T-helper 22 cell (primary cell): ENCODE measurements around the gene GBX1.

ENCODE experiments used
- DNase-seq: peaks from one replicate; pipeline ENCODE4 v3.0.0-alpha.2; 2020; ENCODE audit warnings: low read depth

GBX1 gene

GRCh38 chr7:151128144-151128543, 39.4 kb downstream of the GBX1 start:
- DNase-seq = no peak

DNA sequence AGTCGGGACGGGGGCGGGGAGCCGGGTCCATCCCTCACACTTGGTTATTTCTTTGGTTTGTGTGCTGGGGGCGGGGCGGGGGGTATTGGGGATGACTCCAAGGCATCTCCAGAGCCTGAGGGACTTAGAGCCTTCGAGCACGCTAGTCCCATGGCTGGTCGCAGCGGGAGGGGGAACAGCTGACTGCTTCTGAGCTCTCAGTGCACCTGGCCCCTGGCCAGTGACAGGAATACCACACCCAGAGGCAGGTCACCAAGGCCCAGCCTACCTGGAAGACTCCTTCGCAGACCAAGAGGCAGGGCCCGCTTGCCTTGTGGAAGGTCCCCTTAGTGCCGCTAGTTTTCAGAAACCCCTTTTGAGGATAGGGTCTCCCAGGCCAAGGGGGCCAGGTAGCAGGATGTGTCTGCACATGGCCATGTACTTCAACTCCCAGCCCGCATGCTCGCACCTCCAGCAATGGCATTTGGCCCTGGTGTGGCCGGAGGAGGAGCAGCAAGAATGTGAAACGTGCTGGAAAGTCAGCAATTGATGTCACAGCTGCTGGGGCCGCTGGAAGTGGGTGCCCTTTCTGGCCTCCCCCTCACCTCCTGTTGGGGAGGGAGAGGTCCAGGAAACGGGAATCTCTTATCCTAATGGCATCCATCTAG, 40.9 kb downstream of the GBX1 start:
- DNase-seq = no peak

- no peak for DNase-seq
Observed at GRCh38 chr7:151125846-151126481, 41.5 kb downstream of the GBX1 start.

DNA sequence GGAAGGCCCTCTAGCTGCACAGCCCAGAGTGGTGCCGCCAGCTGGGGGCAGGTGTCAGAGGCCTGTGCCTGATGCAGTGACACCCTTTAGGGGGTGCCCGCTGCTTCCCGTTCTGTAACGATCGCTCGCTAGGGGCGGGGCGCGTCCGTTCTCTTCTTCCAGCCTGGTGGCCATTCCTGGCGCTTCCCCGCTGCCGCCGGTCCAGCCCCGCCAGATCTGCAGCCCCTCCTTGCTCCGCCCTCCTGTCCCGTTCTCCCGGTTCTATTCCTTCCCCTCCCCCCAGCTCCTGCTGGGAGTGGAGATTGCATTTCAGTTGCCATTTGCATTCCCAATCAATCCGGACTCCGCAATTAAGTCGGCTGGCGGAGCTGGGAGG, 42.0 kb downstream of the GBX1 start:
- DNase-seq = no peak

- no peak for DNase-seq
Observed at GRCh38 chr7:151124899-151125399, 42.5 kb downstream of the GBX1 start.

DNA sequence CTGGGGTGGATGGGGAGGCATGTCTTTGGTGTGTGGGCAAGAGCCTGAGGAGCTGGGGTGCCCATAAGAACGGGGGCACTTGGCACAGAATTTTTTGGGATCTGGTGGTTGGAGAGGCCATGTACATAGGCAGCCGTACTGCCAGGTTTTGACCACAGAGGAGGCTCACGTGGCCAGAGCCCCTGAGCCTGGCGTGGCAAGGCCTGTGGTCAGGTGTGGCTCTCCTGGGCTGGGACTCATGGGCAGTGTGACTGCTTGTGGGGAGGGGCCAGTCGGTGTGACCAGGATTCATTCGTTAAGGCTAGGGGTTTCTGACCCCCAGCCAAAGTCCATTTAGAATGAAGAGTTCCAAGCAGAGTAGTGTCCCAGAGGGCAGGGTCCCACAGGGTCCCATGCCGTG, 43.0 kb downstream of the GBX1 start:
- DNase-seq = no peak

- DNase-seq = peak; percentile 54
Observed at GRCh38 chr7:151123822-151124464, 43.6 kb downstream of the GBX1 start.

DNA sequence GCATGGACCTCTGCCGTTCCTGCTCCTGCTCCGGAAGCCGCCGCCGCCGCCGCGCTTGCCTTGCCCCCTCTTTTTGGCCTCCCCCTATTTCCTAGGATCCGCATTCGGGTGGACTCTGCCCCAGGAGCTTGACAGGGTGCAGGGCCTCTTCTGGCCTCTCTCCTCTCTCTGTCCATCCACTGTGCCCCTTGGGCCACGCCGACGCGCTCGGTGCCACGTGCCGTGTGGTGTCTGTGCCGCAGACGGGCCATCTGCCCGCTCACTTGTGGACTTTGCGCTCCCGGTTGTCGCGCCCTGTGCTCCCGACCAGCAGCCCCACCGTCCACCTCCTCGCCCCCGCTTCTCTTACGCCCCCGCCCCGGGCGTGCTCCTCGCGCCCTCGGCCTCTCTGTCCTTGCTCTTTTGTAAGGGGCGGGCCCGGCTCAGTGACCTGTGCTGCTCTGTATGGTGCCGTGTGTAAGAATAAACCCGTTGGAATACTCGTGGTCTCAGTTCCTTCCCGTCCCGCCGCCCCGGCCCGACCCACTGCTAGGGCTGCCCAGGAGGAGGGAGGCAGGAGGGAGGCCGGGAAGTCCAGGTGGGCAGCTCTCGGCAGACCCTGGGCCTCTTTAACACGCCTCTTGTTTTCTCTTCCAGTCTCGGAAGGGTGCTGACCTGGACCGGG, 44.2 kb downstream of the GBX1 start:
- no peak for DNase-seq

DNA sequence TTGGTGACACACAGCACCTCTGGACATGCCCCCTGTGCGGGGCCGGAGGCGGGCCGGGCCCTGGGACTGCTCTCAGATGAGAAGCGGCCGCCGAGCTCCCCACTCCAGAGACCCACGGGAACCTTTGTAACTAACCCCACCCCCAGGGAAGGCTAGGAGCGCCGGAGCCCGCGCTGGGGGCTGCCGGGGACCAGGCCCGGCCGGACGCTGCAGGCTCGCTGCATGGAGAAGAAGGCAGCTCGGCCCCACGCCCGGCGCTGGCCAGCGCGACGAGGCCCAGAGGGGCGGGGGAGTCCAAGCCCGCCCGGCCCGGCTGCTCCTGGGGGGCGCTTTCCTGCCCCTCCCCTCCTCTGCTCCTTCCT, 44.7 kb downstream of the GBX1 start:
- DNase-seq = no peak

- no peak for DNase-seq
Observed at GRCh38 chr7:151122276-151122675, 45.2 kb downstream of the GBX1 start.

- DNase-seq = no peak
Observed at GRCh38 chr7:151121380-151122170, 45.9 kb downstream of the GBX1 start.

- no peak for DNase-seq
Observed at GRCh38 chr7:151120896-151121295, 46.6 kb downstream of the GBX1 start.

GRCh38 chr7:151119902-151120301, 47.6 kb downstream of the GBX1 start:
- DNase-seq = no peak

GRCh38 chr7:151119055-151119415, 48.5 kb downstream of the GBX1 start:
- no peak for DNase-seq

- no peak for DNase-seq
Observed at GRCh38 chr7:151118108-151119054, 49.1 kb downstream of the GBX1 start.

DNA sequence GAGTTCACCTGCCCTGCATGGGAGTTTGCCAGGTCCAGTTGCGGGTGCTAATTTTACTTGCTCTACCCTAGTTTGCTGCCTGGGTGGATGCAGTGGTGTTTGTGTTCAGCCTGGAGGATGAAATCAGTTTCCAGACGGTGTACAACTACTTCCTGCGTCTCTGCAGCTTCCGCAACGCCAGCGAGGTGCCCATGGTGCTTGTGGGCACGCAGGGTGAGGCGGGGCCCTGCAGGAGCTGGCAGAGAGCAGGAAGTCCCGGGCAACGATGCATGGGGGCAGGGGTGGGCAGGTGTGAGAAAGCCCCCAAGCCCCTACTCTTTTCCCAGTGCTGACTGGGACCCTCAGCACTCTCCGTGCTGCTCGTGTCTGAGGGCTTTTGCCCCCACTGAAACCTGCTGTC, 49.9 kb downstream of the GBX1 start:
- DNase-seq = peak; percentile 36

GRCh38 chr7:151116603-151117440, 50.7 kb downstream of the GBX1 start:
- no peak for DNase-seq

DNA sequence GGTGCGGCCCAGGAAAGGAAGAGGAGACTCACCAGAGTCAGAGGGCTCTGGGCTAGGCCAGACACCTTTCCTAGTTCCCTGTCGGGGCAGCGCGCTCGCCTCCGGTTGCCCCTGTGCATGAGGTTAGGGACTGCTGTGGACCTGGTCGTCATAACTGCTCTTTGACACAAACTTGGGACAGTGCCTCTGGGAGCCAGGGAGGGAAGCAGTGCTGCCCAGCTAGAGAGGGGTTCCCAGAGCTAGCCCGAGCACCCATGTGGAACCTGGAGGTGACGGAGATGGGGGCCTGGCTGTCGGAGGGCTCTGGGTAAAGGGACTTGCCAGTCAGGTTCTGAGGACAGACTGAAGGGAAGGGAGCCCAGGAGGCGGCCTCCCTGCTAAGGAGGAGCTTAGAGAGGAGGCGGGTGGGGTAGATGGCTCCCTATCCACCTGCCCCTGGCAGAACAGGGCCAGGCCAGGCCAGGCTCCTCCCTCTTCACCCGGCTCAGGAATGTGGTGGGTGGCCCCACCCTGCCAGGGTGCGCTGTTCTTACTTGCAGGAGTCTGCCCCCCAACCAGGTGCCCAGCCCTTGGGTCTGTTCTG, 51.6 kb downstream of the GBX1 start:
- DNase-seq = no peak

DNA sequence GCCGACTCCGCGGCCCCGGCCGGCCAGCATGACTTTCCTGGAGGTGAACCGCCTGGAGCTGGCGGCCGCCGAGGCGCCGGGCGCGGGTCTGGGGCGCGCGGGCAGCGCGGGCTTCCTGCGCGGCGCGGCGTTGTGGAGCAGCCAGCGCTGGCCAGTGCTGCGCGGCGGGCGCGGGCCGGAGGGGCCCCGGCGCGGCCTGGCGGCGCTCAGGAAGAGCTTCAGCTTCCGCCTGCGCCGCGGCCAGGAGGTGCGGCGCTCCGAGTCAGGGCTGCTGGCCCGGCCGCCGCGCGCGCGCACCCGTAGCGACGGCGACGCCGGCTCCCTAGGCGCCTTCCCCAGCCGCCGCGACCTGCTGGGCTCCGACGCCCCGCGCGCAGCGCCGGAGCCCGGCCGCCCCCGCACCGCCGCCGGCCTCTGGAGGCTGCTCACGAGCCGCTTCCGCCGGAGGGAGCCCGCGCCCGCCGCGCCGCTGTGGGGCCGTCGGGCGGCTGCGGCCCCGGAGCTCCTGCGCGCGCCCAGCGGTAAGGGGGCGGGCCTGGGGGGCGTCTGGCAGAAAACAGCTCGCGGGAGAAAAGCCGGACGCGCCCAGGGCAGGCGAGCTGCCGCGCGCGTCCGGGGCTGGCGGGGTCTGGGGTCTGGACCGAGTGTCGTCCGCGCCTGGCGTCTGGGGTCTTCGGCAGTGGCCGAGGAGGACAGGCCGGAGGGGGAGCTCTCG, 52.2 kb downstream of the GBX1 start:
- DNase-seq = no peak
